Activated CD4-positive, CD25-positive, alpha-beta regulatory T cell treated with anti-CD3 and anti-CD28 coated beads, Interleukin-2, amount 50 U/mL, for 24 hours (primary cell): Measurements from ENCODE around the gene SLC45A1.

Source experiments
- ATAC-seq, 2 donors: fragments of 150-1000 bp; cut with Tn5 transposase; one replicate each; pipeline ENCODE4 v1.10.0; 2021; ENCODE audit warnings: mild to moderate bottlenecking in 1 of 2, moderate library complexity in 1 of 2

The SLC45A1 gene

GRCh38 chr1:8337776-8338525 is 20.0 kb downstream of the SLC45A1 start:
- no peak for ATAC-seq

- no peak for ATAC-seq
These were observed 20.8 kb downstream of the SLC45A1 start for GRCh38 chr1:8338526-8339202.

- no peak for ATAC-seq
These were observed 21.3 kb downstream of the SLC45A1 start for GRCh38 chr1:8339203-8339600.

- ATAC-seq: no peak
These were observed 22.5 kb downstream of the SLC45A1 start for GRCh38 chr1:8340448-8340847.

- no peak for ATAC-seq
These were observed 24.4 kb downstream of the SLC45A1 start for GRCh38 chr1:8342325-8342724.

- ATAC-seq: no peak
These were observed 25.1 kb downstream of the SLC45A1 start for GRCh38 chr1:8343044-8343443.

- no peak for ATAC-seq
These were observed 25.6 kb downstream of the SLC45A1 start for GRCh38 chr1:8343464-8344001.

- ATAC-seq: no peak
These were observed 27.1 kb downstream of the SLC45A1 start for GRCh38 chr1:8344893-8345507.

GRCh38 chr1:8345621-8346415 is 27.9 kb downstream of the SLC45A1 start:
- no peak for ATAC-seq

GRCh38 chr1:8347635-8348034 is 29.7 kb downstream of the SLC45A1 start:
- no peak for ATAC-seq

GRCh38 chr1:8348047-8348776 is 30.3 kb downstream of the SLC45A1 start:
- ATAC-seq: no peak

- ATAC-seq: peak; percentile 77 to 83
These were observed 31.0 kb downstream of the SLC45A1 start for GRCh38 chr1:8348777-8349472.

- ATAC-seq: no peak
These were observed 31.6 kb downstream of the SLC45A1 start for GRCh38 chr1:8349473-8349865.

- ATAC-seq: no peak
These were observed 32.0 kb downstream of the SLC45A1 start for GRCh38 chr1:8349961-8350360.

- ATAC-seq: no peak
These were observed 33.2 kb downstream of the SLC45A1 start for GRCh38 chr1:8350914-8351684.

GRCh38 chr1:8351693-8352470 is 34.0 kb downstream of the SLC45A1 start:
- ATAC-seq: no peak

- ATAC-seq: no peak
These were observed 34.5 kb downstream of the SLC45A1 start for GRCh38 chr1:8352471-8352845.

- no peak for ATAC-seq
These were observed 35.2 kb downstream of the SLC45A1 start for GRCh38 chr1:8352886-8353785.

GRCh38 chr1:8354038-8354437 is 36.1 kb downstream of the SLC45A1 start:
- ATAC-seq: no peak
